K562 (cell line): ENCODE results near the gene ZNF276. TPM values are rescaled to one million over a fixed set of nuclear protein-coding genes. Genes with fewer than 3 reads are reported as not detected.
"Not testable (repeated sequence)": the region's sequence is repeated elsewhere in the genome, so short reads cannot be mapped to it uniquely, and the experiment has no call there.

Source experiments
- ATAC-seq: fragments of 200-7000 bp; cut with Tn5 transposase; 3 replicates; pipeline ENCODE4 v1.9.1; 2020; ENCODE audit warnings: moderate library complexity
- BruUV-seq: library from RNA; stranded (reverse); fragments of 400-500 nt; replicated peaks from 2 replicates; lab custom pipeline; 2021; lab: Mats Ljungman, UMichigan
- CTCF ChIA-PET: fragments of 300-600 bp; formaldehyde crosslinking; extraction: SDS; loops from one replicate; lab custom pipeline; 2021; ENCODE audit warnings: low intra/inter-chr PET ratio; lab: Yijun Ruan, JAX
- POLR2A ChIA-PET: fragments of 300-600, 350-650 bp; sonication (Branson Sonifier 250); formaldehyde crosslinking; extraction: SDS; loops from one replicate; lab custom pipeline; 2021; ENCODE audit warnings: antibody characterized with exemption, inconsistent platforms; lab: Yijun Ruan, JAX
- DNase-seq, 4 experiments: peaks; one replicate each; pipeline versions ENCODE4 v3.0.0 to v3.0.0-alpha.2; 2011 to 2018; ENCODE audit warnings: low spot score in 3 of 4, mixed read lengths in 3 of 4; ENCODE audit errors: extremely low read depth in 1 of 4
- FAIRE-seq: peaks from 2 replicates; lab custom pipeline; 2011; peaks lifted over from hg19 to GRCh38; lab: Jason Lieb, UNC
- H2AFZ ChIP-seq: 2 replicates; pipeline ENCODE4 v1.6.0; 2011; ENCODE audit warnings: low read depth, low read length, control low read depth, inconsistent platforms
- H3K27ac ChIP-seq: fragments of 200-600 bp; 3 replicates; pipeline ENCODE4 v1.8.0; 2011; ENCODE audit warnings: low read depth, mild to moderate bottlenecking, control low read depth, inconsistent platforms, low read length, moderate library complexity, mixed read lengths; ENCODE audit errors: extremely low read depth
- H3K27me3 ChIP-seq, 2 experiments: fragments of 300-600 bp in 1 of 2; 2 replicates in 1 of 2; 3 replicates in 1 of 2; pipeline versions ENCODE4 v1.6.0 to v1.8.0; 2011; ENCODE audit warnings: inconsistent platforms in 2 of 2, low read length in 2 of 2, mild to moderate bottlenecking in 1 of 2, mixed read lengths in 1 of 2, moderate library complexity in 1 of 2; ENCODE audit not compliant: control insufficient read depth in 2 of 2, insufficient read depth in 2 of 2
- H3K36me3 ChIP-seq: fragments of 300-600 bp; 3 replicates; pipeline ENCODE4 v1.8.0; 2011; ENCODE audit warnings: mild to moderate bottlenecking, low read length, inconsistent platforms; ENCODE audit not compliant: control insufficient read depth, insufficient read depth
- H3K4me1 ChIP-seq, 2 experiments: fragments of 200-600 bp in 1 of 2; replicated peaks in 1 of 2; 2 replicates in 1 of 2; 3 replicates in 1 of 2; pipeline versions ENCODE4 v1.5.1 to v1.8.0; 2011; ENCODE audit warnings: inconsistent platforms in 2 of 2, low read length in 2 of 2, mild to moderate bottlenecking in 1 of 2, mixed read lengths in 1 of 2, moderate library complexity in 1 of 2; ENCODE audit not compliant: control insufficient read depth in 2 of 2, insufficient read depth in 2 of 2
- H3K4me2 ChIP-seq: 2 replicates; pipeline ENCODE4 v1.6.1; 2011; ENCODE audit warnings: low read length, control low read depth, inconsistent platforms, mixed read lengths; ENCODE audit not compliant: insufficient read depth
- H3K4me3 ChIP-seq: fragments of 200-600 bp; sonication (generic), shearing (Covaris generic); 2 replicates; pipeline ENCODE4 v1.5.1; 2016; ENCODE audit warnings: control low read depth, inconsistent platforms
- H3K79me2 ChIP-seq: fragments of 200-600 bp; 3 replicates; pipeline ENCODE4 v1.8.0; 2011; ENCODE audit warnings: low read length, inconsistent platforms; ENCODE audit not compliant: control insufficient read depth, insufficient read depth
- H3K9ac ChIP-seq, 2 experiments: 2 replicates each; pipeline versions ENCODE4 v1.6.0 to v1.6.1; 2011; ENCODE audit warnings: low read depth in 2 of 2, low read length in 2 of 2, control low read depth in 1 of 2, inconsistent platforms in 1 of 2, mild to moderate bottlenecking in 1 of 2, mixed read lengths in 1 of 2; ENCODE audit not compliant: insufficient read depth in 1 of 2
- H3K9me1 ChIP-seq: one replicate; pipeline ENCODE4 v1.6.0; 2011; ENCODE audit warnings: inconsistent platforms, mild to moderate bottlenecking, low read length, moderate library complexity; ENCODE audit not compliant: control insufficient read depth, insufficient read depth
- H3K9me3 ChIP-seq: replicated peaks from 2 replicates; pipeline ENCODE4 v1.5.1; 2011; ENCODE audit warnings: low read depth, low read length, inconsistent platforms; ENCODE audit not compliant: control insufficient read depth, insufficient read depth
- H4K20me1 ChIP-seq: replicated peaks from 2 replicates; pipeline ENCODE4 v1.6.1; 2011; ENCODE audit warnings: low read length, inconsistent platforms, mixed read lengths; ENCODE audit not compliant: control insufficient read depth, insufficient read depth
- ATF1 ChIP-seq, 2 experiments: fragments of 450-650 bp in 1 of 2; IDR thresholded peaks; 2 replicates each; pipeline ENCODE4 v1.6.1; 2016; ENCODE audit warnings: missing compliant biosample characterization in 1 of 2, missing genetic modification characterization in 1 of 2
- MYNN ChIP-seq, 2 experiments: sonication (generic); formaldehyde crosslinking in 1 of 2; IDR thresholded peaks; 2 replicates each; pipeline versions ENCODE4 v1.5.0 to v1.6.1; 2016 to 2020; ENCODE audit warnings: antibody characterized with exemption in 1 of 2, missing genetic modification reagents in 1 of 2
- POLR2A ChIP-seq: fragments of 450-650 bp; conservative IDR thresholded peaks from 2 replicates; pipeline ENCODE4 v1.6.1; 2016
- RBBP5 ChIP-seq: fragments of 200-600 bp; sonication (generic); IDR thresholded peaks from 2 replicates; pipeline ENCODE4 v1.6.1; 2012; ENCODE audit warnings: borderline replicate concordance, mild to moderate bottlenecking, low read length, control low read depth, inconsistent platforms; ENCODE audit not compliant: insufficient read depth, poor library complexity, severe bottlenecking
- SMAD1 ChIP-seq: fragments of 150-350 bp; IDR thresholded peaks from 2 replicates; pipeline ENCODE4 v1.6.1; 2014; ENCODE audit warnings: low read length, low read depth; ENCODE audit not compliant: partially characterized antibody
- TSC22D4 ChIP-seq: fragments of 450-650 bp; IDR thresholded peaks from 2 replicates; pipeline ENCODE4 v1.6.1; 2016; ENCODE audit warnings: missing genetic modification characterization, missing biosample characterization, control low read depth
- ZBTB11 ChIP-seq, 3 experiments: fragments of 200-800 bp in 1 of 3; fragments of 250-450 bp in 1 of 3; fragments of 450-650 bp in 1 of 3; sonication (Bioruptor Pico) in 1 of 3; sonication (Bioruptor generic) in 1 of 3; formaldehyde crosslinking in 1 of 3; IDR thresholded peaks; 2 replicates each; pipeline versions ENCODE4 v1.6.1 to v1.8.0; 2016 to 2022; ENCODE audit warnings: mild to moderate bottlenecking in 2 of 3, missing genetic modification characterization in 2 of 3, missing compliant biosample characterization in 1 of 3, moderate library complexity in 1 of 3
- ZNF263 ChIP-seq: sonication (generic); formaldehyde crosslinking; IDR thresholded peaks from 2 replicates; pipeline ENCODE4 v1.8.0; 2022; ENCODE audit warnings: mild to moderate bottlenecking, missing genetic modification reagents, borderline replicate concordance
- ZNF785 ChIP-seq: fragments of 250-450 bp; sonication (Bioruptor Pico); IDR thresholded peaks from 2 replicates; pipeline ENCODE4 v1.4.0; 2020; ENCODE audit warnings: mild to moderate bottlenecking
- WGBS: fragments of 100-300 bp; shearing (Covaris generic); methylation state at CpG from one replicate; pipeline ENCODE4 v1.1.6; 2016; ENCODE audit warnings: low coverage, mixed read lengths; ENCODE audit not compliant: insufficient coverage; ENCODE audit errors: missing lambda C conversion rate; 5-methylcytosine and 5-hydroxymethylcytosine counted together
- in situ Hi-C: fragments of 300-500 bp; cut with MboI; formaldehyde crosslinking; loops from 4 replicates; pipeline ENCODE4 v1.15.0; 2018; ENCODE audit warnings: inconsistent platforms, mixed read lengths
- intact Hi-C: fragments of 100-400 bp; cut with micrococcal nuclease; formaldehyde crosslinking; loops from 2 replicates; pipeline ENCODE4 v1.14.2; 2022
- polyA plus RNA-seq, 8 experiments: library from polyadenylated mRNA; depleted of rRNA in 4 of 8; stranded (reverse) in 5 of 8; unstranded in 3 of 8; fragments of >200 nt; fragmentation: Nextera tagmentation in 2 of 8; fragmentation: Illumina TruSeq in 1 of 8; extraction: Ambion mirVana in 2 of 8; extraction: Trizol in 1 of 8; gene quantifications; 2 replicates each; pipeline versions ENCODE4 v1.2.1 to v1.2.3, GENCODE V29; 2011 to 2014; ENCODE audit warnings: inconsistent platforms in 1 of 8, missing spikeins in 1 of 8
- total RNA-seq, 7 experiments: library from RNA; depleted of rRNA in 6 of 7; stranded (reverse); fragments of >200 nt in 6 of 7; fragmentation: Illumina TruSeq in 2 of 7; extraction: Trizol in 2 of 7; gene quantifications; 2 replicates each; pipeline versions ENCODE4 v1.2.1 to v1.2.3, GENCODE V29; 2011 to 2021; ENCODE audit warnings: low replicate concordance in 1 of 7

ZNF276 gene
- total and polyA plus RNA-seq, 9 of the 15 experiments (the other 6 are each of a cell fraction or from before 2014, with no cell fraction given), result 0.49 to 43.9 (median 15.8) TPM

GRCh38 chr16:89694784-89695085, 26.6 kb upstream of the ZNF276 start:
- WGBS, result 85% methylated on average over 6 of the region's 23 CpGs
- ATAC-seq, in situ Hi-C loops, CTCF ChIA-PET, BruUV-seq, H3K4me3 ChIP-seq, H3K9ac ChIP-seq, H3K27me3 ChIP-seq, DNase-seq, H3K9me3 ChIP-seq, H3K27ac ChIP-seq, intact Hi-C loops, H3K4me2 ChIP-seq, H4K20me1 ChIP-seq, H3K79me2 ChIP-seq, FAIRE-seq, H2AFZ ChIP-seq: not testable (repeated sequence)
- H3K36me3 ChIP-seq, result peaks cover 79% of the 10 kb centered on the region
- POLR2A ChIA-PET, result interaction anchor here (0.6 to 1.5 kb wide), 3 partner anchors 8 to 11 kb away, joined by 3 to 8 read pairs (median 3); partner anchors contain the start of gene CDK10
- peaks cover 11% of the 10 kb centered on the region for H3K9me1 ChIP-seq
- peaks cover 1 to 56% of the 10 kb centered on the region in 2 experiments; a peak in 4 of 5 replicates for H3K4me1 ChIP-seq

- intact Hi-C loops, result no loop called here
- ATAC-seq (no peak), FAIRE-seq (no peak), DNase-seq (peak in 1 of 4 experiments; percentile 9)
- H3K9me3 ChIP-seq, result no peaks in the 10 kb centered on the region
- no peaks in the 10 kb centered on the region for H3K27me3 ChIP-seq
- WGBS, result 91% methylated on average over 27 of the region's 31 CpGs
- peaks cover 74% of the 10 kb centered on the region for H3K36me3 ChIP-seq
- no peak overlapping the region for H3K27ac ChIP-seq
- POLR2A ChIA-PET, result interaction anchor here (0.6 to 1.5 kb wide), 3 partner anchors 8 to 64 kb away, joined by 3 to 8 read pairs (median 4); partner anchors contain the start of gene CDK10
- H3K4me3 ChIP-seq, result no peak overlapping the region
- no peak overlapping the region for H2AFZ ChIP-seq
- in situ Hi-C loops, result no loop called here
- CTCF ChIA-PET, result no interaction called here
- H3K79me2 ChIP-seq, result peaks cover under 1% of the 10 kb centered on the region; the same call in 1 of the 3 replicates
- H3K4me2 ChIP-seq, result no peak overlapping the region
- peak overlapping the region in 1 of 2 experiments; percentile 58; a peak in 1 of 4 replicates for H3K9ac ChIP-seq
- peaks cover 11% of the 10 kb centered on the region for H3K9me1 ChIP-seq
- BruUV-seq, result no TSS peak
- peaks cover 4 to 61% of the 10 kb centered on the region in 2 experiments for H3K4me1 ChIP-seq
- H4K20me1 ChIP-seq, result no peaks in the 10 kb centered on the region
- TF ChIP-seq POLR2A (peak; percentile 57), ATF1 (CRISPR knock-in tag; IDR thresholded peaks at IDR 0.05) (no peak), ATF1 (tag; IDR thresholded peaks at IDR 0.05) (no peak), TSC22D4 (tag) (no peak), ZNF263 (CRISPR knock-in tag) (0 out of 2 replicates have a peak, but pooled peaks have one; percentile 20), ZNF785 (no peak), RBBP5 (no peak), SMAD1 (no peak), MYNN (IDR thresholded peaks at IDR 0.05) (no peak), MYNN (CRISPR knock-in tag; IDR thresholded peaks at IDR 0.05) (no peak), ZBTB11 (CRISPR knock-in tag; IDR thresholded peaks at IDR 0.05) (no peak)
Observed at GRCh38 chr16:89695086-89695874, 26.1 kb upstream of the ZNF276 start.
